GM19099 (cell line): ENCODE measurements around the gene ANP32A.

ENCODE experiments used
- POLR2A ChIP-seq: IDR thresholded peaks from 3 replicates; pipeline ENCODE4 v1.6.1; 2011; ENCODE audit warnings: low read depth; ENCODE audit not compliant: insufficient read length; ENCODE audit errors: extremely low read depth

The ANP32A gene

DNA sequence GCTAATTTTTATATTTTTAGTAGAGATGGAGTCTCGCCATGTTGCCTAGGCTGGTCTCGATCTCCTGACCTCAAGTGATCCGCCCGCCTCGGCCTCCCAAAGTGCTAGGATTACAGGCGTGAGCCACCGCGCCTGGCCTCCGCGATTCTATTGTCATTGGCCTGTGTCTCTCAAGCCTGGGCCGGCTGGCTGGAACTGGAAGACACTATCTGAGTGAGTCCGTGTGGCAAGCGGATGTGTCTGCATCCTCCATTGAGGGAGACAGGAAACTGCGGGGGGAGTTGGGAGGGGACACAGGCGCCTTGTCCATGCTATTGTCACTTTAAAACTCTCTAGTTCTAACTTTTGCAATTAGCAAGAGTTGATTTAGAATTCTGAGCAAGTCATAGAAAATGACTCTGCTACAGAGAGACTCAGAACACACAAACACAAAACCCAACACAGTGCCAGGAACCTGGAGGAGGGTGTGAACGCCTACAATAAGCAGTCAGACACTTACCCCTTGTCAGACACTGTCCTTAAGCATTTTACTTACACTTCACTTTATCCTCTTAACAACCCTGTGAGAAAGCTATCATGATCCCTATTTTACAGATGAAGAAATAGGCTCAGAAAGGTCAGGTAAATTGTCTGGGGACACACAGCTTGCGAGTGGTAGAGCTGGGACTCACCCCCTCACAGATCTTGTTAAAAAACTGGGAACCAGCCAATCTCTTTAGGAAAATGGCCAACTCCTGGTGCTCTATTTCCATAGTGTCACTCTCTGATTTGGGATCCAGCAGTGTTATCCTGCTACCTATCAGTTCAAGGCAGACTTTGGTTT is 38.7 kb downstream of the ANP32A start:
- no peak for TF ChIP-seq POLR2A

DNA sequence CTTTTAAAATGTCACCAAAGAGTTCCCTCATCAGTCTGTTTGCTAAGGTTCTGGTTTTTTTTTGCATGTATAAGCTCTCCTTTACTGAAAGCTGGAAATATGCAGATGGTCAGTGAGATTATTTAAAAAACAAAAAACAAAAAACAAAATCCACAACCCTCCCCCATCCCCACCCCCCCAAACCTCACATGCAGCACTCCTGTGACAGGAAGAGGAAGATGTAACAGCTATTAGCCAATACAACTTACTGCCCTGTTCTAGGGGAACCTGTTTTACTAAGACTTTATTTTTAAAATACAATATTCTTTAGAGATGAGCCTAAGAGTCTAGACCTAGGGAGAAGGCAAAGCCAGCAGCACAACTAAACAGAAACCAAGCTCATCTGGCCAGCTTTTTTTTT is 39.5 kb downstream of the ANP32A start:
- TF ChIP-seq POLR2A = no peak

DNA sequence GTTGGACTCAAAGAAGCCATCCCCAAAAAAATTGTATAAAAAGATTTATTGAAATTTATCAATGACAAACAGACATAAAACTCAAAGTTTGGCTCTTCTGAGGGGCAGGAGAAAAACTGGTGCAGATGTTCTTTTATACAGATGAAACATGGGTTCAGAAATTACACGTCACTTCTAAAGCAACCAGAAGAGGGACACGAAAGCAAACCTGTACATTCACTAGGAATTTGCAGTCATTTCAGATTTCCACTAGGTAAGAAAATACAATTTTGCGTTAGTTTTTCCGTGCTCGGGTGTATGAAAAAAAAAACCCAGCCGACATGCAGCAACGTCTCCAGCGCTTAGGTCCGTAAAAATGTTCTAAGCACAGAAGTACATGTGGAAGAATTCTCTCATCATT is 41.8 kb downstream of the ANP32A start:
- TF ChIP-seq POLR2A = no peak

DNA sequence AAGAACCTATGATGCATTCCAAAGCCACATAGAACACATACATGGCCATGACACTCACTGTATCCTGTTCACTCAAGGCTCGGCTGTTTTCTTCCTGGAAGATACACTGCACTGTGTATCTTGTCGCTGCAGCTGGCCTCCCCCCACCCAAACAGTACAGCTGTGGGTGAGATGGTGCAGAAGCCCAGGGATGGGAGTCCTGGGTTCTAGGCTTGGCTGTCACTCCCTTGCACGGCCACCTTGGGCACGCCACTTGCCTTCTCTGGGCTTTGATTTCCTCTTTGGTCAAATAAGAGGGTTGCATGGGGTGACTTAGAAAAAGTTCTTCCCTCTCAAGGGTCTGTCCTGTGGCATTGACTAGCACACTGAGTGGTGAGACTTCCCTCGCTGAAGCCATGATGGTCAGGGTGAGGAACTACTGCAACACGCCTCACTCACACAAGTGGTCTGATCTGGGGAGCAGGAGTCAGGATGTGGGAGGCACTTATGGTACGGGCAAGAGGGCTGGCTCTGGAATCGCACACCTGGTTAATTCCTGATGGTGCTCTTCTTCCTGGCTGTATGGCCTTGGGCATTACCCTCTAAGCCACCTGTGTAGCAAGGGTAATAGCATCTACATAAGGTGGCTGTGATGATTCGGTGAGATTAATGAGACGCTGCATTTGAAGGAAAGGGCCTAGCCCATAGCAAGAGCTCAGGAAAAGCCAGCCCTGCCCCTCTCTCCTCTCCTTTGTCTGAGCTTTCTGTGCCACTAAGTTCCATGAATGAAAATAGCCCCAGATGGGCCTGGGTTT is 44.0 kb downstream of the ANP32A start:
- no peak for TF ChIP-seq POLR2A

GRCh38 chr15:68775671-68776476 is 44.8 kb downstream of the ANP32A start:
- no peak for TF ChIP-seq POLR2A

- TF ChIP-seq POLR2A = no peak
Measured at GRCh38 chr15:68775236-68775577, 45.5 kb downstream of the ANP32A start.

GRCh38 chr15:68774521-68775235 is 46.0 kb downstream of the ANP32A start:
- no peak for TF ChIP-seq POLR2A

DNA sequence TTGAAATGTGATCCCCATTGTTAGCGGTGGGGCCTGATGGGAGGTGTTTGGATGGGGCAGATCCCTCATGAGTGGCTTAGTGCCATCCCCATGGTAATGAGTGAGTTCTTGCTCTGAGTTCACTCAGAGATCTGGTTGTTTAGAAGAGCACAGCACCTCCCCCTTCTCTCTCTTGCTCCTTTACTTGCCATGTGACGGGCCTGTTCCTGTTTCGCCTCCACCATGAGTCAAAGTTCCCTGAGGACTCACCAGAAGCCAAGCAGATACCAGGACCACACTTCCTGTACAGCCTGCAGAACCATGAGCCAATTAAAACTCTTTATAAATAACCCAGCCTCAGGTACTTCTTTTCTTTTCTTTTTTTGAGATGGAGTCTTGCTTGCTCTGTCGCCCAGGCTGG is 46.6 kb downstream of the ANP32A start:
- TF ChIP-seq POLR2A = no peak

GRCh38 chr15:68773036-68773435 is 47.7 kb downstream of the ANP32A start:
- no peak for TF ChIP-seq POLR2A

DNA sequence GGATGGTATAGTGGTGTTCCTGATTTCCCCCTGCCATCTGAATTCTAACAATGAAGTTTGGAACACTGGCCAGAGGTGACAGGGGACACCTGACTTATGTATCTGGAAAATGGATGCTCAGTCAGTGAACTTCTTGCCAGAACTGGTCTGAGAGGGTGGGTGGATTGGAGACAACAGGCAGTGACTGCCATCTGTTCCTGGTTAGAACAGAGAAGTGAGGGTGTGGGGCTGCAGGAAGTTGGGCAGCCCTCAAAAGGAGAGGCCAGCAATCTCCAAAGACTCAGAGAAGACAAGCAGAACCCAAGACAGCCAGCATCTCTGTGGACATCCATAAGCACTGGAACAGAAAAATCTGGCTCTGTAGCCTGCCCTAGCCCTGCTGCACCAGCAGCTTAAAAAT is 50.5 kb downstream of the ANP32A start:
- TF ChIP-seq POLR2A = no peak

GRCh38 chr15:68769702-68770101 is 51.0 kb downstream of the ANP32A start:
- TF ChIP-seq POLR2A = no peak

DNA sequence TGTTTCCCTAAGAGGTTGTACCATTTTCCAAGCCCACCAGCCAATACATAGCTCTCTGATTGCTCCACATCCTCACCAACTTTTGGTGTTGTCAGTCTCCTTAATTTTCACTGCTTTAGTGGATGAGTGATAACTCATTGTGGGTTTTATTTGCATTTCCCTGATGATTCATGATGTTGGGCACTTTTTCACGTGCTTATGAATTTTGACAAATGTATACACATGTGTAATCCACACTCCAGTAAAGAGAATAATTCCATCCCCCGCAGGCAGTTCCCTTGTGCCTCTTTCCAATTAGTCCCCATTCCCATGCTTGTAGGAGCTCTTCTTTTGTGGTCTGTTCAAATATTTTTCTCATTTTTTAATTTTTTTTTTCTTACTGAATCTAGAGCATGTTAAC is 52.4 kb downstream of the ANP32A start:
- no peak for TF ChIP-seq POLR2A

GRCh38 chr15:68767833-68768232 is 52.9 kb downstream of the ANP32A start:
- TF ChIP-seq POLR2A = no peak

DNA sequence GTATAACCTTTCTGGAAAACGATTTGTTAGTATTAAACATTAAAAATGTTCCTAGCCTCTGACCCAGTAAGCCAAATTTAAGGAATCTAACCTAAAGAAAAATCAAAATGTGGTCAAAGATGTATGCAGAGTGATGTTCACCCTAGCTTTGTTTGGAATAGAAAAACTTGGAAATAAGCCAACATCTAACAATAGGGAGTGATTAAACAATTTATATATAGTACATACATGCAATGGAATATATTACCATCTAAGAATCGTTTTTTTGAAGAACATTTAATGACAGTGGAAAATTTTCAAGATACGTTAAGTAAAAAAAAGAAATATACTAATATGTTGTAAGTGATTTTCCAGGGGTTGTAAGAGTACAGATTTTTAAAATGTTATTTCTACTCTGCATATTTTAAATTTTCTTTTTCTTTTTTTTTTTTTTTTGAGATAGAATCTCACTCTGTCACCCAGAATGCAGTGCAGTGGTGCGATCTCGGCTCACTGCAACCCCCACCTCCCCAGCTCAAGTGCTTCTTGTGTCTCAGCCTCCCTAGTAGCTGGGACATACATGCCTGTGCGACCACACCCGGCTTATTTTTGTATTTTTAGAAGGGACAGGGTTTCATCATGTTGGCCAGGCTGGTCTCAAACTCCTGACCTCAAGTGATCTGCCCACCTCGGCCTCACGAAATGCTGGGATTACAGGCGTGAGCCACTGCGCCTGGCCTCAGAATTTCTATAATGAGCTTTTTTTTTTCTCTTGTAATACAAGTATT is 54.9 kb downstream of the ANP32A start:
- no peak for TF ChIP-seq POLR2A

DNA sequence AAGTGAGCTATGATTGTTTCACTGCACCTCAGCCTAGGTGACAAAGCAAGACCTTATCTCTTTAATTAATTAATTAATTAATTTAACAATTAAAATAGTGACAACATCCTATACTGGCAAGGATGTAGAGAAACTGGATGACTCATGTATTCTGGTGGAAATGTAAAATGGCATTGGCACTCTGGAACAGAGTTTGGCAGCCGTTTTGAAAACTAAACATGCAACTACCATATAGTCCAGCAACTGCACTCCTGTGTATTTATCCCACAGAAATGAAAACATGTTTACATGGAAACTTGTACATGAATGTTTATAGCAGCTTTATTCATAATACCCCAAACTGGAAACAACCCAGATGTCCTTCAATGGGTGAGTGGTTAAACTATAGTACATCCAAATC is 56.6 kb downstream of the ANP32A start:
- no peak for TF ChIP-seq POLR2A

DNA sequence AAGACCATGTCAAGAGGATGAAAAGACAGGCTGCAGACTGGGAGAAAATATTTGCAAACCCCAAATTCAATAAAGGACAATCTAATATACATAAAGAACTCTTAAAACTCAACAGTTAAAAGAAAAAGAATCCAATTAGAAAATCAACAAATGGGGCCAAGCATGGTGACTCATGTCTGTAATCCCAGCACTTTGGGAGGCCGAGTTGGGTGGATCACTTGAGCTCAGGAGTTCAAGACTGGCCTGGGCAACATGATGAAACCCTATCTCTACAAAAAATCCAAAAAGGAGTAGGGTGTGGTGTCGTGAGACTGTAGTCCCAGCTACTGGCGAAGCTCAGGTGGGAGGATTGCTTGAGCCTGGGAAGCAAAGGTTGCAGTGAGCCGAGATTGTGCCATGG is 57.6 kb downstream of the ANP32A start:
- TF ChIP-seq POLR2A = no peak
